DMS79 (cell line): ENCODE results near the gene WASF3.

Experiments
- DNase-seq: peaks from one replicate; lab custom pipeline; 2025; lab: John Stamatoyannopoulos, UW

The WASF3 gene

GRCh38 chr13:26544707-26545106 is 12.8 kb upstream of the WASF3 start:
- DNase-seq = no peak

GRCh38 chr13:26548205-26548765 is 9.2 kb upstream of the WASF3 start:
- DNase-seq = no peak

- no peak for DNase-seq
These were observed 7.8 kb upstream of the WASF3 start for GRCh38 chr13:26549713-26550112.

GRCh38 chr13:26551255-26551860 is 6.1 kb upstream of the WASF3 start:
- no peak for DNase-seq

- DNase-seq = no peak
These were observed 2.1 kb upstream of the WASF3 start for GRCh38 chr13:26555413-26555812.

- no peak for DNase-seq
These were observed 461 bp upstream of the WASF3 start for GRCh38 chr13:26557051-26557392.

- DNase-seq = no peak
These were observed 757 bp downstream of the WASF3 start for GRCh38 chr13:26558074-26558805.

- DNase-seq = no peak
These were observed 1.5 kb downstream of the WASF3 start for GRCh38 chr13:26558987-26559386.

- no peak for DNase-seq
These were observed 3.0 kb downstream of the WASF3 start for GRCh38 chr13:26560456-26560855.

- DNase-seq = no peak
These were observed 3.6 kb downstream of the WASF3 start for GRCh38 chr13:26561067-26561466.

- no peak for DNase-seq
These were observed 4.4 kb downstream of the WASF3 start for GRCh38 chr13:26561651-26562511.

- DNase-seq = no peak
These were observed 5.0 kb downstream of the WASF3 start for GRCh38 chr13:26562512-26562890.

GRCh38 chr13:26563713-26564112 is 6.2 kb downstream of the WASF3 start:
- no peak for DNase-seq

- DNase-seq = no peak
These were observed 10.8 kb downstream of the WASF3 start for GRCh38 chr13:26568132-26568815.

GRCh38 chr13:26571518-26571917 is 14.0 kb downstream of the WASF3 start:
- DNase-seq = no peak

- DNase-seq = no peak
These were observed 17.8 kb downstream of the WASF3 start for GRCh38 chr13:26575244-26575643.

GRCh38 chr13:26579580-26579979 is 22.1 kb downstream of the WASF3 start:
- no peak for DNase-seq

- DNase-seq = no peak
These were observed 26.2 kb downstream of the WASF3 start for GRCh38 chr13:26583662-26584061.

GRCh38 chr13:26584713-26585112 is 27.2 kb downstream of the WASF3 start:
- no peak for DNase-seq

- no peak for DNase-seq
These were observed 27.7 kb downstream of the WASF3 start for GRCh38 chr13:26585136-26585535.

GRCh38 chr13:26587251-26587650 is 29.8 kb downstream of the WASF3 start:
- no peak for DNase-seq

GRCh38 chr13:26589226-26589625 is 31.7 kb downstream of the WASF3 start:
- no peak for DNase-seq
